Measurements from ENCODE around the gene IFNA14.
"Not testable (repeated sequence)": the region's sequence is repeated elsewhere in the genome, so short reads cannot be mapped to it uniquely, and the experiment has no call there.

Gene IFNA14

DNA sequence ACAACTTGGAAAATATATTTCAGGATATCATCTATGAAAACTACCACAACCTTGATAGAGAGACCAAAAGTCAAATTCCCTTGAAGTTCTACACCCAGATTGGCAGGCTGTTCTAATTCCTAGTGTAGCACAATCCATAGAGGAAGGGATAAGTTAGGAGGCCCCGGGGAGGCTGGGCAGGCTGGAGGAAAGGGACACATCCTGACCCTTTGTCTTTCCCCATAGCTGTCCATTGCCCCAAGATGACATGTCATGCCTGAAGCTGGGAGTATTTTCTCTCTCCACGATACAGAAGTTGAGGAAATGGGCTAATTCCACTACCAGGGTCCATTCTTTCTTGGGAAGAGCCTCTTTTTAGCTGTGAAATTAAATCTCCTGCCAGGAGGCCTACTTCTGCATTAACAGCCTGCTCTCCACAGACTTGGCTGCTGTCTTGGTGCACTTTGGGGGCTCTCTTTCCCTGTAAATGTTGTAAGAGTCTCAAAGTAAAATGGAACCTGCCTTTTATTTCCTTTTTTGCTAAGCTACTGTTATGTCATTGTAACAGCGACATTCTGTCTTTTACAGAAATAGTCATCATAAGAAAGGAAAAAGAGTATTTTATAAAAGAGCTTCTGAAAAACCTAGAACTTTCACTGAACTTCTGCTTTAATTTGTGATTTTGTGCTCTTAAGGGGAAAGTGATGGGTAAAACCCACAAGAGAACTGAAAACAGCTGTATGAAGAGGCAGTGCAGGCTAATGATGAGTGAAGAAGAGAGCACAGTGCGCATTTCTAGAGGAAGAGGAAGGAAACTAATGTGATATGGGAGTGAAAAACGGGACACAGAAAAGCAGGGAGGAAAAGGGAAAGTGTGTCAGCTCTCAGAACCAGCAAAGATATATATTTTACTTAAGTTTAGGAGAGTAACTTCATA, 26.1 kb downstream of the IFNA14 start:
- not testable (repeated sequence) for DNase-seq

- DNase-seq, result not testable (repeated sequence)
Observed at GRCh38 chr9:21212160-21212559, 27.6 kb downstream of the IFNA14 start.

GRCh38 chr9:21210782-21211181, 29.0 kb downstream of the IFNA14 start:
- DNase-seq, result not testable (repeated sequence)

DNA sequence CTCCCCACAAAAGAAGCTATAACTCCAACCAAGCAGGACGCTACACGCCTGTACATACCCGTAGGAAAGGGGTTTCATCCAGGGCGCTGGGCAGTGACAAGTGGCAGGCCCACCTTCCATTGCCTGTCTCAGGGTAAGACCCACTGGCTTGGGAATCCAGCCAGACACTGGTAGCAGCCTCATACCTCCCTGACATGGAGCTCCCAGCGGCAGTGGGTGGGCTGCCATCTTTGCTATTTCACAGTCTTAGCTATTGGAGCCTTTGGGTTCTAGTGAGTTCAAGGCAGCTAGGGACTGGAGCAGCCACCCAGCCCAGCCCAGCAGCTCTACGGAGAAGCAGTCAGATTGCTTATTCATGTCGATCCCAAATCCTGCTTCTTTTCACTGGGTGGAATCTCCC, 29.5 kb downstream of the IFNA14 start:
- DNase-seq, result no peak

DNA sequence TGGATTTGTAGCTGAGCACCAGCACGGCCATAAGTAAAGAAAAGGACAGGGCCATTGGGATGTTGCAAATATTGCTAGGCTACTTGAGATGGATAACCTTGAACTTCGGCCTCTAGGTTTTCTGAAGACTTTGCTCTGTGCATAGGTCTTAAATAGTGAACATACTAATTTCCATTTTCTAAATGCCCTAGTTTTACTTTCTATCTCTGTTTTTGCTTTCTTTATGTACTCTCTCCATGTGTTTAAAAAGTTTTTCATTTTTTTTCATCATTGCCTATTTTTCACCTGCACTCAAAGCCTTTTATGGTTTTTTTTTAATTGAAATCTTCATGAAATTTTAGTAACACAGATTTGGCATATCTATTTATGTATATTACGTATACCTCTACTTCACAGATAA, 32.8 kb downstream of the IFNA14 start, which contains the start of gene IFNA10:
IFNA10 (minus strand) TSS at position 101 of the 400 bp plus-strand sequence; CDS start at position 55, 46 bp downstream.
- not testable (repeated sequence) for DNase-seq

DNA sequence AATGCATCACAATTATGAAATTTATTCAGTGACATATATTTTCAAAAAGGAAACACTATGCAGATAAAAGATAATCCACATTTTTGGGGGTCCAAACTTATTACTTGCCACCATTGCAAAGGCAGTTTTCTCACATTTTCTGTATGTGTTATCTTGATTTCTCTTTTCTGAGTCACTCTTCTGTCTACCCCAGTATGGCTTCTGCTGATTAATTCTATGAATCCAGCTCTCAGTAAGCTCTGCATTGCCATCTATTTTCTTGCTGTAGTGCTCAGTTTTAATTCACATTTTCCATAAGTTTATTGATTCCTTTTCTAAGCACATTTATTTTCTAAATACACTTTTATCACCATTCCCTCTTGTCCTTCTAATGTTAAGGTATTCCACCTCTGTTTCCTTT, 34.6 kb downstream of the IFNA14 start:
- DNase-seq, result no peak

- not testable (repeated sequence) for DNase-seq
Observed at GRCh38 chr9:21202105-21202504, 37.7 kb downstream of the IFNA14 start, which contains the start of gene IFNA7. Gene IFNA7, minus strand, starts transcription at chr9:21202205. Its CDS starts 40 bp downstream, at chr9:21202165.

GRCh38 chr9:21194867-21195776, 44.7 kb downstream of the IFNA14 start:
- DNase-seq, result not testable (repeated sequence)

All from fibroblast of skin of right quadriceps (primary cell).